ENCODE measurements around the gene ITSN1.

DNA sequence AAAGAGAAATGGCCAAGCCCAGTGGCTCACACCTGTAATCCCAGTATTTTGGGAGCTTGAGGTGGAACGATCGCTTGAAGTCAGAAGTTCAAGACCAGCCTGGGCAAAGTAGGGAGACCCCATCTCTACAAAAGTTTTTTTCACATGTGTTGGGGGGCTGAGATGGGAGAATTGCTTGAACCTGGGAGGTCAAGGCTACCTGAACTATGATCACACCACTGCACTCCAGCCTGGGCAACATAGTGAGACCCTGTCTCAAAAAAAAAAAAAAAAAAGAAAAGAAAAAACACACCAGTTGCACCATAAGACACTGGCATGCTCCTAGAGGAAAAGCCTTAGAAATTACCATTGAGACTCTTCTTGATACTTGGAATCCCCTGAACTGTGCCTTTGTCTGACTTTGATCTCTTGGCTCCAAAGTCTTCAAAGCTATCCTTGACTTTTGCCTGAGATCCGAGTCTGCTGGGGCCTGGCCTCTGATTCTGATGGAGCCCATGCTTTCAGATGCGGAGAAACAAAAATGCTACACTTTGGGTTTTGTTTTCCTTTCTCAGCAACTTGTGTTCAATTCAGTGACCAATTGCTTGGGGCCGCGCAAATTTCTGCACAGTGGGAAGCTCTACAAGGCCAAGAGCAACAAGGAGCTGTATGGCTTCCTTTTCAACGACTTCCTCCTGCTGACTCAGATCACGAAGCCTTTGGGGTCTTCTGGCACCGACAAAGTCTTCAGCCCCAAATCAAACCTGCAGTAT is 239.6 kb downstream of the ITSN1 start:
- TF ChIP-seq POLR2A (IDR thresholded peaks at IDR 0.05) (no peak), EP300 (IDR thresholded peaks at IDR 0.05) (no peak)

All from tibial nerve (tissue), 3 donors.